Measurements from ENCODE around the gene ABLIM2.

- TF ChIP-seq CTCF (conservative IDR thresholded peaks at IDR 0.05; ENCODE audit: low read length) (no peak), EZH2phosphoT487 (IDR thresholded peaks at IDR 0.05; ENCODE audit: borderline replicate concordance, low read depth, low read length) (no peak)
These were observed 229.9 kb downstream of the ABLIM2 start for GRCh38 chr4:7928711-7929110.
